Right kidney (tissue), 1 donor: ENCODE results near the gene ENTPD6.

Experiments used
- DNase-seq: peaks from one replicate; pipeline ENCODE4 v3.0.0-alpha.2; 2016

ENTPD6 gene

DNA sequence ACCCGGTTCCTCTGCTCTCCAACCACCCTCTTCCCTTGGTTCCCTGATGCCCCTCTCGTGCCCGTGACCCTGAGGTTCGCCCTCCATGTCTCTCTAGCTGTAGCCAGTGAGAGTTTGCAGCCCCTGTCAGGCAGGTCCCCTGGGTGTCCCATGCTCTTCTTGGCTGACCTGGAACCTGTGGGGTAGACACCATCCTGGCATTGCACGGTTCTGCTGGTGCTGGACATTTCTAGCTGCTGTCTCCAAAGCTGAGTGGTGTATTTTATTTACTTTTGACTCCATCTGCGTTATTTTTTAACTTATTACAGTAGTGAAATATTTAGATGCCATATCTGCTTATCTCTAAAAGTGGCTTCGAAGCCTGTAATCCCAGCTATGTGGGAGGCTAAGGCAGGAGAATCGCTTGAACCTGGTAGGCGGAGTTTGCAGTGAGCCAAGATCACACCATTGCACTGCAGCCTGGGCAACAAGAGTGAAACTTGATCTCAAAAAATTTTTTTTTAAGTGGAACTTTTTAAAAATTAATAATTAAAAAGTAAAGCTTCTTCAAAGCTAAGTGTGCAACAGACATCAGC lies 12.5 kb downstream of the ENTPD6 start:
- no peak for DNase-seq

DNA sequence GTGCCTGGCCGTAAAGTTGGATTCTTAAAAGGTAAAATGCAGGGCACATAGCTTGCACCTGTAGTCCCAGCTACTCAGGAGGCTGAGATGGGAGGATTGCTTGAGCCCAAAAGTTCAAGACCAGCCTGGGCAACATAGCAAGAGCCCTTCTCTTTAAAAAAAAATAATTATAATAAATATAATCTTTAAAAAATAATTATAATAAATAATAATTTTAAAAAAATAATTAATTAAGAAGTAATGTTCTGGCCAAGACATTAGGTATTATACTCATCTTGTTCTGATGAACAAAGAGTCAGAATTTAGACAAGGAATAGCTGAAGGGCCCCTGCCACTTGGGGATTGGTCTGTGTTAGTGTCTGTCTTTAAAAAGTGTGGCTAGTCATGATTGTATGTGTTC lies 13.9 kb downstream of the ENTPD6 start:
- no peak for DNase-seq

DNA sequence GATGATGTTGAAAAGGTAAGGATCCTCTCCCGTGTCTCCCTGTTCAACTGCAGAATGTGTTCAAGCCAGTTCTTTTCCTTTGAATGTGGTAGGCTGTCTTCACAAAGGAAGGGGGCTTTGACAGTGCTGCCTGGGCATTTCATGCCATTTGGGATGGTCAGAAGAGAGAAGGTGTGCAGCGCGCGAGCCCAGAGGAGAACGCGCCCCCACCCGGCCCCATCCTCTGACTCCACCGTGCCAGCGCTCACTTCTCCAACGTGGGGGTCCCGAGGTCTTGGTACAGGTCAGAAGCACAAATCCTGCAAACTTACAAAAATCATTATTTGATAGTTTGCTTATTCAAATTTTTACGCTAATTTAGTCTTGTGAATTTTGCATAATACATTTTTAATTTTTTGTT lies 14.4 kb downstream of the ENTPD6 start:
- no peak for DNase-seq

DNA sequence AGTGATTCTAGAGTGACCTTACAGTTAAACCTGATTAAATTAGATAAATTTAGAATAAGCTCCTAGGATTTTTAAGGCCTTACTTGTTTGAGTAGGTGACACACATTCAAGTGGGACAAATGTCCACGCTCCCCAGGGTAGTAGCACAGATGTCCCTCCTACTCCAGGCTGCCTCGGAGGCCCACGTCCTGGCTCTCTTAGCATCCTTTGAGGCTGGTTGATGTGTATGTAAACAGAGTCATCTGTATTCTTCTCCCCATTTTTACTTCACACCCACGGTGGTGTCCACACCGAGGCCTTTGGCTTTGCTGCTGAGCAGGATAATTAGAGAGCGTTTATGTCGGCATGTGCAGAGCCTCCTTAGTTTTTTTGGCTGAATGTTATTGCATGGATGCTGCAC lies 15.8 kb downstream of the ENTPD6 start:
- no peak for DNase-seq

DNA sequence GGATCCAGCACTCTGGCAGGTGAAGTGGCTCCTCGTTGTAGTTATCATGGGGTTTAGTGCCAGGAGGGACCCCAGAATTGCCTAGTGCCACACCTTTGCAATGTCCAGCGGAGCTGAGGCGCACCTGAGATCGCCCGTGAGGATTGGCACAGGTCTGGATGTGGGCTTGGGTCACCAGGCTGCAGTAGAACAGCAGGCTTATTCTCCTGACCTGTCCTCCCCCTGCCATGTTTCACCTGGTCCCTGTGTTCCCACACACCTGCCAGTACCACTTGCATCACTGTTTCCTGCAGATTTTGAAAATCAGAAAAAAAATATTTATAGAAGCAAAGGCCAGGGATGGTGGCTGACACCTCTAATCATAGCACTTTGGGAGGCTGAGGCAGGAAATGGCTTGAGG lies 16.7 kb downstream of the ENTPD6 start:
- no peak for DNase-seq

DNA sequence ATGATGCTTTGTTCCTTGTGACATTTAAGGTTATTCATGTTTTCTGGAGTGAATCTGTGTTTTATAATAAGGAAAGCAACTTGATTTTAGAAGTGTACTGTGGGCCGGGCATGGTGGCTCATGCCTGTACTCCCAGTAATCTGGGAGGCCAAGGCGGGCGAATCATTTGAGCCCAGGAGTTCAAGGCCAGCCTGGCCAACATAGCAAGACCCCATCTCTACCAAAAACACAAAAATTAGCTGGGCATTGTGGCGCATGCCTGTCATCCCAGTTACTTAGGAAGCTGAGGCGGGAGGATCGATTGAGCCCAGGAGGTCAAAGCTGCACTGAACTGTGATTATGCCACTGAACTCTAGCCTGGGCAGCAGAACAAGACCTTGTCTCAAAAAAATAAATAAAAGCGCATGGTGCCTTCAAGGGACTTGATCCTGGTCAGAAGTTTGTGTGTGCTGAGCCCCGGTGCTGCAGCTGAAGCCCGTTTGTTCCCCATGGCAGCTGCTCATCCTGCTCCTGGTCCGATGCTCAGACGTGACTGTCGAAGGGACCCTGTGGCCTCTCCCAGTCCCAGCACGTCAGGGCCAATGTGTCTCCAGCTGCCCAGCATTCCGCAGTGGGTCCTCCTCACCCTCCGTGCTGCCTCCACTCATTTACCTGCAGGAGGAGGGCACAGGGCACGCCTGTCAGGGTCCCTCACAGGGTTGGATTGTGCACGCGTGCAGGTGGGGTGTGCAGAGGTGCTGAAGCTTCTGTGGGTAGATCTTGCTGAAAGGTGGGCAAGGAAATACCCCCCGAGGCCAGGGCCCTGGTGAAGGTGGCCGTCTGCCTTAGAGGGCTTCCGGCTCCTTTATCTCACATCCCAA lies 18.3 kb downstream of the ENTPD6 start:
- no peak for DNase-seq

DNA sequence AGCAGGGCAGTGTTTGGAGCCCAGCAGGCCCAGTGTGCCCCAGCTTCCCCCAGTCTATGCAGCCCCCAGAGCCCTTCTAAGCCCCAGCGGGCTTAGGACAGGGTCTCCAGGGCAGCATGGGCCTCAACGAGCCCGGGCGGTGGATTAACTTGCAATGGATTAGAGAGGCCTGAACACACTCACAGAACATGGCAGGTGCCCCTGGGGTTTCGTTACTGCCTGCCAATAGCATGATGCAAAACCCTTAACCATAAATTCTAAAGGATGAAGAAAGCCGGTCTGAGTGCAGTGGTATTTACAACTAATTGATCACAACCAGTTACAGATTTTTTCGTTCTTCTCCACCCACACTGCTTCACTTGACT lies 18.9 kb downstream of the ENTPD6 start:
- no peak for DNase-seq

DNA sequence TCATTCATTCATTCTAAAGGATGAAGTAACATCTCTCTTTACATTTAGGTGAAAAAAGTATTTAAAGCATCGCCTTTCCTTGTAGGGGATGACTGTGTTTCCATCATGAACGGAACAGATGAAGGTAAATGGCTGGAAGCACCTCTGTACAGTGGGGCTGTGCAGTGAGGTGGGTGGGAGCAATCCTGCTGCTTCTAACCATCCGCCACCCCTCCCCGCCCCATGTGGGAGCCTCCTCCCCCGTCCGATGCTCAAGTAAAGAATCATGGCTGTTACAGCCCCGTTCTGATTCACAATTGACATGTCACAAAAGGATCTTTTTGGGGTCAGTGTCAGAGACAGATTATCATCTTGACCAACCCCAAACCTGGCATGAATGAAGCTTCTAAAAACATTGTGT lies 19.3 kb downstream of the ENTPD6 start:
- no peak for DNase-seq

DNA sequence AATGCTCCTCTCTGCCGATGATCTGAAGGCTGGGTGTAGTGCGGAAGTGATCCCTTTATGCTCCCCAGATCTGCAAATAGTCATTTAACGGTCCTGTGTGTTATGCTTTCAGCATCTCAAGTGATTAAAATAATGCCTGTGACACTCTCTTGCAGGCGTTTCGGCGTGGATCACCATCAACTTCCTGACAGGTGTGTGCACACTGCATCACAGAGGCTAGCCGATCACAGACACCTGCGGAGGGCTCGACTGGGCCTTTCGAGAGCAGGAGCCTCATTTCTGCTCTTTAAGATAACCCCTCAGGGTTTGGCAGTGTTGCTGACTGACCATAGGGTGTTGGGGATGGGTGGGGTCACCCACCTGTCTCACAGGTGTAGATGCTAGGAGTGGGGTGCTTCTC lies 20.0 kb downstream of the ENTPD6 start:
- DNase-seq = no peak

DNA sequence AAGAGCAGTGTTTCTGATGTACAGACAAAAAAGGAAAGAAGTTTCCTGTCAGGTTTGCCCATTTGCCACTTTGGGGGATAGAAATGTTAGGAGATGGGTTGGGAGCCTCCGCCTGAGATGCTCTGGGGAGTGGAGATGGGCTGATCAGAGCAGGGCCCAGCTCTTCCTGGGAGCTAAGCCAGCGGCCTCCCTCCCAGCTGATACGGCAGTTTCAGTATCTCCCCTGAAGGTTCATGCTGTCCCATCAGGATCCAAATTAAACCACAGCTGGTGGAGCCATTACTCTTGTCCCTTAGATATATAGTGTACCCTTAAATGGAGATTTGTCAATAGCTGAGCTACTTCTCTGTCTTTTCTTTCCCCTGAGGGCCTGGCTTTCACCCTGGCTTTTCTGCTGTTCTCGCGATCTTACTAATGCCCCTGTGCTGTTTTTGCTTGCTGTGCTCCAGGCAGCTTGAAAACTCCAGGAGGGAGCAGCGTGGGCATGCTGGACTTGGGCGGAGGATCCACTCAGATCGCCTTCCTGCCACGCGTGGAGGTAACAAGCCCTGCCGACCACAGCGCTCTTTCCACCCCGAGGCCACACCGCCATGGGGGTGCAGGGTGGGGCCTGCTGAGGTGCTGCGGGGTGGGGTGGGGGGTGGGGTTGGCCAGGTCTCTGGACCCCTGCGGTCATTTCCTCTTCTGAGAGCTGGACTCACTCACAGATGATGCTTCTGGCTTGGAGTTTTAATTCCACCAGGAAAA lies 20.9 kb downstream of the ENTPD6 start:
- no peak for DNase-seq

DNA sequence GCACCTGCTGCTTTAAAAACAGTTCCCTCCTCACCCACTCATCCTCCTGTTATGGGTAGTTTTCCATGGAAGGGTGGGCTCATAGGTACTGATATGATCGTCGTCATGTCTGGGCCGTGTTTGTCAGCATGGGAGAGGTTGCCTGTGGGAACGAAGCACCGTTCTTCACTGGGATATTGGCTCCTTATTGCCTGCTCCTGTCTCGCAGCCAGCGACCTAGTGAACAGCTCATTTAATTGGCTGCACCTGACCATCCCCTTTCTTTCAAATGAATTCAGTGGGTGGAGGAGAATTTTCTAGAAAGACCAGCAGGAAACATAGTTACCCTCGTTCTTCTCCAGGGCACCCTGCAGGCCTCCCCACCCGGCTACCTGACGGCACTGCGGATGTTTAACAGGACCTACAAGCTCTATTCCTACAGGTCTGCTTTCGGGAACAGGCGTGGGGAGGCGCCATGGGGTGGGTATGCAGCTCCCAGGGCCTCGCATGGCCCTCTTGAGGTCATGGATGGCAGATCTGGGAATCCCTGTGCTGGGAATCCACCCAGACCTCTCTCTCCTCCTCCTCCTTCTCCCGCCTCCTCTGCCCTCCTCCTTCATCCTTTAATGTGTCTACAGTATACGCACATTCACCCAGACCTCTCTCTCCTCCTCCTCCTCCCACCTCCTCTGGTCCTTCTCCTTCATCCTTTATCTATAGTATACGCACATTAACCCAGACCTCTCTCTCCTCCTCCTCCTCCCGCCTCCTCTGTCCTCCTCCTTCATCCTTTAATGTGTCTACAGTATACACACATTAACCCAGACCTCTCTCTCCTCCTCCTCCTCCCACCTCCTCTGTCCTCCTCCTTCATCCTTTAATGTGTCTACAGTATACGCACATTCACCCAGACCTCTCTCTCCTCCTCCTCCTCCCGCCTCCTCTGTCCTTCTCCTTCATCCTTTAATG lies 21.9 kb downstream of the ENTPD6 start:
- no peak for DNase-seq

DNA sequence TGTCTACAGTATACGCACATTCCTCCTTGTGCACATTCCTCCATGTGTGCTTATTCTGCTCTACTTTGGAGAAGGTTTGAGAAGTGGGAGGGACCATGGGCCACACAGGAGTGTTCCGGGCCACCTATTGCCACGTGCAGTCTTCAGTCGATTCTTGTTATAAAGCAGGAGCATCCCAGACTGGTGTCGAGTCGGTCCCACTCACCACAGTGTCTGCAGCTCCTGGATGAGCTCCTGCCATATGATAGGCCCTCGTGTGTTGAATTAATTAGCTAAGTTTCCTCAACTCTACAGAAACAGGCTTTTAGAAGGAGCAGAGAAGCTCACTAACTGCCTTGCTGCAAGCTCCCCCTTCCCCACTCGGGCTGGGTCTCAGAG lies 22.6 kb downstream of the ENTPD6 start:
- DNase-seq = no peak

DNA sequence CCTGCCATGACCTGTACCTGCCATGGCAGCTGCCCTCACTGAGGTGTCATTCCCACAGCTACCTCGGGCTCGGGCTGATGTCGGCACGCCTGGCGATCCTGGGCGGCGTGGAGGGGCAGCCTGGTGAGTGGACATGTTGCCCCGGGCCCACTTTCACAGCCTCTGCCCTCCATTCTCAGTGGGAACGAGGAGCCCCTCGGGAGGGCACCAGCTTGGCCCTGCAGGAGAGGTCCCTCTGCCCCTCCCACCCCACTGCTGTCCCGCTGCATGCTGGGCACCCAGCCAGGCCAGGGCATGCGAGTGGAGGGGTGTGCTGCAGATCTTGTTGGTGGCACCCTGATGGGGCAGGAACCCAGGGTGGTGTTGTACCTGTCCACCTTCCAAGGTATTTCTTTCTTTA lies 23.0 kb downstream of the ENTPD6 start:
- DNase-seq = no peak

DNA sequence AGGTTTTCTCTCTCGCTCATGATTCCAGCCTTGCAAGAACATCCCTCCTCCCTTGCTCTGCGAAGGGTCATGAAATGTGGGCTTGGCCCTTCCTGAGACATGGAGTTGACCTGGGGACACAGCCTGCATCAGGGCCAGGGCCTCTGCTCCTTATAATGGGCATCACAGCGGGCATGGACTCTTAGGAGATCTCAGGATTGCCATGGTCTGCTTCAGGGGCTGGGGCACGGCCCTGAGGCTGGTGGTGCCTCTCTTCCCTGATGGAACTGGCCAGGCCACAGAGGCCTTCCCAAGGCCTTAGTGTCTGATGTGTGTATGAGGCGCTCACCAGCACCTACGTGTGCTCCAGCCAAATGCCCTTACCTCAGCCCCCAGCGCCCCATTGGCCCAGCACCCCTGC lies 23.9 kb downstream of the ENTPD6 start:
- DNase-seq = no peak

DNA sequence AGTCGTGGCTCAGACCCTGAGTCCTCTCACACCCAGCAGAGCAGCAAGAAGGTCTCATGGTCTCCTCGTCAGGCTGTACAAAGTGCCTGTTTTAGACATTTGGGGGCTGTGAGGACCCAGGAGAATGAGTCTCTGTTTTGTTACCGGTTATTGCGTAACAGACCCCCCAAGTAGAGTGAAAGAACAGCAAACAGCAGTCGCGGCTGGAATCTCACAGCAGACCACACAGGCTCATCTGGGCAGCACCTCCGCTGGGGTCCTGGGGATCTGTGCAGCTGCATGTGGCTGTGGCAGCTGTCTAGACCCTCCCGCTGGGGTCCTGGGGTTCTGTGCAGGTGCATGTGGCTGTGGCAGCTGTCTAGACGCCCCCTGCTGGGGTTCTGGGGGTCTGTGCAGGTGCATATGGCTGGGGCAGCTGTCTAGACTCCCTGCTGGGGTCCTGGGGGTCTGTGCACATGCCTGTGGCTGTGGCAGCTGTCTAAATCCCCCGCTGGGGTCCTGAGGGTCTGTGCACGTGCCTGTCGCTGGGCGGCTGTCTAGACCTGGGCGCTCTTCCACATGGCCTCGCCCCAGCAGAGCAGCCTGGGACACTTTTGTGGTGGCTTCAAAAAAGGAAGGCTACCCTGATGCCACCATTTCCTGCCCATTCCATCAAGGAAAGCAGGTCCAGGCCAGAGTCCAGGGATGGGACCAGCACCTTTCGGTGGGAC lies 24.7 kb downstream of the ENTPD6 start:
- no peak for DNase-seq

DNA sequence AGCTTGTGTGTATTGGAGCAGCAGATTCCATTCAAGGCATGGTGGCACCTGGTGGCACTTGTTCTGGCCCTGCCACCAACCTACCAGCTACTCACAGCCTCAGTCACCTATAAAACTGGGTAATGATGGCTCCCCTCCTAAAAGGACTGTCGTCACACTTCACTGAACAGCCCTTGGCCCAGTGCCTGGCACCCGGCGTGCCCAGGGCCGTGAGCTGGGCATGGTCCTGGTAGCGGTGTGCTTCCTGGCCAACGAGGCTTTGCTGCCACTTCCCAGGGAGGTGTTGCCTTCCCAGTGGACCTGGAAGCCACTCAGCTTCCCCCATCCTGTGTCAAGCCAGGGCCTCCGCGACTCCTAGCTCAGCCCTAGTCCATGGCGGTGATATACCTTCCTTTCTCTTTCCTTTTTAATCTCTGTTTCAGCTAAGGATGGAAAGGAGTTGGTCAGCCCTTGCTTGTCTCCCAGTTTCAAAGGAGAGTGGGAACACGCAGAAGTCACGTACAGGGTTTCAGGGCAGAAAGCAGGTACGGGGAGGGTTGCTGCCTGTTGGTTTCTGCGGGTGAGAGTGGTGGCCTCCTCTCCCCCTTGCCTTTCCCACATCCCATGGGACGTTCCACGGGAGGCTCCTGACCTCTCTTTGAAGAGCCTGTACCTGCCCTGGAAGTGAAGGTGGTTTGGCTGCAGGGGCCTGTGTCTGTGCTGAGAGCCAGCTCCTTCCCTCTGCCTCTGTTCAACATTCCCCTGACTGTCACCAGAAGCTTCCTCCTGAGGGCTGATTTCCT lies 25.5 kb downstream of the ENTPD6 start:
- DNase-seq = no peak

DNA sequence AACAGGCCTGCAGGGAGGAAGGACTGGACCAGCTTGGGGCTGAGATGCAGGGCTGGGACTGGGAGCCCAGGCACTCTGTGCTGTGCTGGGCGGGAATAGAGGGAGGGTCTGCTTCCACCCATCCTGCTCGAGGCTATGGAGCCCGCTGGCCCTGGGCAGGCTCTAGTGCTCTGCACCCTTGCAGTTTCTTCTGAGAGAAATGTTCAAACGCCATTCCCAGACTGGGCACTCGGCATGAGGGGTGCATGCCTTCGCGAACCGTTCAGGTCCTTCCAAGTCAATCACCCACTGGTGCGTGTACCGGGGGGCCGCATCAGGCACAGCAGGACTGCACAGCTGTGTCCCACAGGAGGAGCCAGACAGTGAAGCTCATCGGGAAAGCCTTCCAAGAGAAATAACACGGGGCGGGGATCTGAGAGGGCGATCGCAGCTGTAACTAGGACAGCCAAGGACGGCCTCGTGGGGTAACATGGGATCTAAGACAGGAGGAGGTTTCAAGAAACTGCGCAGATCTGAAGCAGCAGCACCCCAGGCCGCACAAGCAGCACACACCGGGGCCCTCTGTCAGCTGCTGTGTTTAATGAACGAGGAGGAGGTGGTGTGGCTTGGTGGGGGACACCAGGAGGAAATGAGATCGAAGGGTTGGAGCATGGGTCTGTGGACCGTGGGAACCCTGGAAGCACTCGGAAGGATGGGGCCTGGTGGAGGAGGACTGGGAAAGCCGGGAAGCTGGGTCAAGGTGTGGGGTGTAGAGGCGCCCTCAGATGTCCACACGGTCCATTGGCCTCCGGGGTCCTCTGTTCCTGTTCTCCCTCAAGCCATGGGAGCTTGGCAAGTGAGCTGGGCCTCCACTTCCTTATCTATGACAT lies 26.3 kb downstream of the ENTPD6 start:
- no peak for DNase-seq

DNA sequence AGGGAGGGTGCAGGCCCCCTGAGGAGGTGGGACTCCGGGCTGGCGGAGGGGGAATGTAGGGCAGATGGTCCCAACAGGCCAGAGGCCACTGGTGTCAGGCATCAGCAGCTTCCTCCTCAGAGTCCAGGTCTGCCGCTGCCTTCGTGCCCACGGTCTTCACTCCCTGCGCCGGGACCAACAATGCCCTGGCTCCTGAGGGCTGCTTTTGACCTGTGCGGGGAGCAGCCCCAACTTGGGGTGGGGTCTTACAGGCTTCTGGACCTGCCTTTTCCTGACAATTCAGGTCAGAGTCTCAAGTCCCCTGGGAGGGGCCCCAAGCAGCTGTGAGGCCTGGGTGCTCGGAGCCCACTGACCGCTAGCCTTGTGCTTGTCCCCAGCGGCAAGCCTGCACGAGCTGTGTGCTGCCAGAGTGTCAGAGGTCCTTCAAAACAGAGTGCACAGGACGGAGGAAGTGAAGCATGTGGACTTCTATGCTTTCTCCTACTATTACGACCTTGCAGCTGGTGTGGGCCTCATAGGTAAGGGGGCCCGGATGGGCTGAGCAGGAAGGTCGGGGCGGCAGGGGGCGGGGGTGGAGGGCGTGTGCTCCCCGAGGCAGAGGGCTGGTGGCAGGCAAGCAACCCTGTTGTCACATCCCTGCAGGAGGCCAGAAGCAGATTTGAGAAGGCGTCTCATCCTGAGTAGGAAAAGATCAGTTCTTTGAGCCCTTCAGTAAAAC lies 27.1 kb downstream of the ENTPD6 start:
- DNase-seq = no peak

DNA sequence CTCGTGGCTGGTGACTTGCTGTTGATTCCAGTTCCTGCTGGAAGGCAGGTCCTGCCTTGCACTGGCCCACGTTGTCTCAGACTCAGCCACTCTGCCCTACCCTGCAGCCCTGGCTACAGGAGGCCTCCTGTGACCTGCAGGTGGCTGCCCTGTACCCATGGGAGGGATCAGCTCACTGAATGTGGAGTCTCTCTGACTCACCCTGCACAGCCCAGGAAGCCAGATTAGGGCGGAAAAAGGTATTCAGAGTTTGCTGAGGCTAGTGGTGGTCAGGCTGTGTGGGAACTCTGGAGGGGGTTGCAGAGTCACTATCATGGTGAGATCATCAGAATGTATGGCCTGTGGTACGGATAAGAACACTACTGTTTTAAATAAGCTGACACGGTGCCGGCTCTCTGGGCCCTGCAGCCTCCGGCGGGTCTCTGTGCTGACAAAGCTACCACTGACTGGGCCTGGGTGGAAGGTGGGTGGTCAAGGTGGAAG lies 27.7 kb downstream of the ENTPD6 start:
- DNase-seq = no peak
